IgD-negative memory B cell (primary cell): ENCODE results near the gene THRB. TPM values are rescaled to one million over a fixed set of nuclear protein-coding genes. Genes with fewer than 3 reads are reported as not detected.
A peak's percentile ranks its signal among the peaks of the same experiment; 100 is the strongest.

Experiments used
- H3K27ac Mint-ChIP-seq, 3 donors: one replicate each; pipeline ENCODE4 v1.8.0; 2020 to 2022; ENCODE audit warnings: mild to moderate bottlenecking in 3 of 3, mixed read lengths in 3 of 3, moderate library complexity in 1 of 3
- H3K27me3 Mint-ChIP-seq: one replicate; pipeline ENCODE4 v1.8.0; 2021; ENCODE audit warnings: mixed read lengths
- H3K36me3 Mint-ChIP-seq: one replicate; pipeline ENCODE4 v1.8.0; 2020; ENCODE audit warnings: mild to moderate bottlenecking, mixed read lengths
- H3K4me1 Mint-ChIP-seq, 3 donors: one replicate each; pipeline ENCODE4 v1.8.0; 2020 to 2022; ENCODE audit warnings: mixed read lengths in 3 of 3, mild to moderate bottlenecking in 1 of 3
- H3K4me3 Mint-ChIP-seq, 4 donors: one replicate each; pipeline ENCODE4 v1.8.0; 2020 to 2022; ENCODE audit warnings: mild to moderate bottlenecking in 4 of 4, mixed read lengths in 4 of 4, moderate library complexity in 3 of 4
- H3K9me3 Mint-ChIP-seq, 3 donors: one replicate each; pipeline ENCODE4 v1.8.0; 2020 to 2021; ENCODE audit warnings: mixed read lengths in 3 of 3, mild to moderate bottlenecking in 1 of 3
- polyA plus RNA-seq: library from polyadenylated mRNA; unstranded; fragments of 300-500 nt; fragmentation: Illumina TruSeq; gene quantifications from one replicate; pipeline ENCODE4 v1.2.3, GENCODE V29; 2021

The THRB gene
- polyA plus RNA-seq, 1 donor from 2014 or later = 0.38 TPM

- Mint-ChIP-seq H3K36me3 (no peaks in the 10 kb centered on the region), H3K4me1 (no peaks in the 10 kb centered on the region), H3K27ac (no peak overlapping the region), H3K27me3 (peaks cover 2% of the 10 kb centered on the region), H3K4me3 (no peak overlapping the region), H3K9me3 (no peaks in the 10 kb centered on the region)
Observed at GRCh38 chr3:24197809-24198208, 296.8 kb downstream of the THRB start.

GRCh38 chr3:24196526-24196925 is 298.1 kb downstream of the THRB start:
- Mint-ChIP-seq H3K36me3 (no peaks in the 10 kb centered on the region), H3K27ac (no peak overlapping the region), H3K4me1 (no peaks in the 10 kb centered on the region), H3K9me3 (no peaks in the 10 kb centered on the region), H3K27me3 (peaks cover 2% of the 10 kb centered on the region), H3K4me3 (no peak overlapping the region)

- Mint-ChIP-seq H3K4me1 (no peaks in the 10 kb centered on the region), H3K4me3 (no peak overlapping the region), H3K27ac (no peak overlapping the region), H3K27me3 (peaks cover 2% of the 10 kb centered on the region), H3K36me3 (no peaks in the 10 kb centered on the region), H3K9me3 (no peaks in the 10 kb centered on the region)
Observed at GRCh38 chr3:24195504-24196230, 299.0 kb downstream of the THRB start.

GRCh38 chr3:24192469-24193056 is 302.1 kb downstream of the THRB start:
- Mint-ChIP-seq H3K4me3 (no peak overlapping the region), H3K4me1 (no peaks in the 10 kb centered on the region), H3K36me3 (no peaks in the 10 kb centered on the region), H3K27ac (no peak overlapping the region), H3K9me3 (no peaks in the 10 kb centered on the region), H3K27me3 (no peaks in the 10 kb centered on the region)

GRCh38 chr3:24191801-24192403 is 302.7 kb downstream of the THRB start:
- H3K4me3 Mint-ChIP-seq = no peak overlapping the region
- no peak overlapping the region for H3K27ac Mint-ChIP-seq

GRCh38 chr3:24190256-24190655 is 304.4 kb downstream of the THRB start:
- no peaks in the 10 kb centered on the region for H3K36me3 Mint-ChIP-seq
- no peaks in the 10 kb centered on the region for H3K9me3 Mint-ChIP-seq
- H3K27ac Mint-ChIP-seq = no peak overlapping the region
- no peaks in the 10 kb centered on the region for H3K27me3 Mint-ChIP-seq
- no peak overlapping the region for H3K4me3 Mint-ChIP-seq
- peaks cover 0 to 4% (median 0%) of the 10 kb centered on the region in 3 donors for H3K4me1 Mint-ChIP-seq

More at GRCh38 chr3:24191801-24192403, 302.7 kb downstream of the THRB start:
- Mint-ChIP-seq H3K4me1 (no peaks in the 10 kb centered on the region), H3K9me3 (no peaks in the 10 kb centered on the region), H3K27me3 (no peaks in the 10 kb centered on the region), H3K36me3 (no peaks in the 10 kb centered on the region)

GRCh38 chr3:24185738-24186384 is 308.8 kb downstream of the THRB start:
- peak overlapping the region in 1 of 3 donors; percentile 67 for H3K27ac Mint-ChIP-seq
- H3K27me3 Mint-ChIP-seq = no peaks in the 10 kb centered on the region
- H3K4me1 Mint-ChIP-seq = peaks cover 0 to 4% (median 0%) of the 10 kb centered on the region in 3 donors
- no peaks in the 10 kb centered on the region for H3K9me3 Mint-ChIP-seq
- H3K36me3 Mint-ChIP-seq = no peaks in the 10 kb centered on the region
- no peak overlapping the region for H3K4me3 Mint-ChIP-seq

- H3K4me3 Mint-ChIP-seq = no peak overlapping the region
- no peaks in the 10 kb centered on the region for H3K36me3 Mint-ChIP-seq
- H3K9me3 Mint-ChIP-seq = no peaks in the 10 kb centered on the region
- H3K4me1 Mint-ChIP-seq = peaks cover 0 to 4% (median 0%) of the 10 kb centered on the region in 3 donors
- H3K27ac Mint-ChIP-seq = no peak overlapping the region
- no peaks in the 10 kb centered on the region for H3K27me3 Mint-ChIP-seq
Observed at GRCh38 chr3:24184528-24185176, 310.0 kb downstream of the THRB start.

- no peak overlapping the region for H3K4me3 Mint-ChIP-seq
- peaks cover 0 to 4% (median 0%) of the 10 kb centered on the region in 3 donors for H3K4me1 Mint-ChIP-seq
- H3K27ac Mint-ChIP-seq = no peak overlapping the region
- no peaks in the 10 kb centered on the region for H3K36me3 Mint-ChIP-seq
- no peaks in the 10 kb centered on the region for H3K9me3 Mint-ChIP-seq
- H3K27me3 Mint-ChIP-seq = no peaks in the 10 kb centered on the region
Observed at GRCh38 chr3:24182756-24183155, 311.9 kb downstream of the THRB start.

- Mint-ChIP-seq H3K9me3 (no peaks in the 10 kb centered on the region), H3K4me1 (peaks cover 0 to 3% (median 0%) of the 10 kb centered on the region in 3 donors), H3K27ac (no peak overlapping the region), H3K27me3 (no peaks in the 10 kb centered on the region), H3K4me3 (no peak overlapping the region), H3K36me3 (no peaks in the 10 kb centered on the region)
Observed at GRCh38 chr3:24181256-24181655, 313.4 kb downstream of the THRB start.

GRCh38 chr3:24180616-24181015 is 314.0 kb downstream of the THRB start:
- Mint-ChIP-seq H3K4me3 (no peak overlapping the region), H3K9me3 (no peaks in the 10 kb centered on the region), H3K4me1 (no peaks in the 10 kb centered on the region), H3K36me3 (no peaks in the 10 kb centered on the region), H3K27me3 (no peaks in the 10 kb centered on the region), H3K27ac (no peak overlapping the region)

GRCh38 chr3:24177201-24177600 is 317.4 kb downstream of the THRB start:
- Mint-ChIP-seq H3K4me1 (no peaks in the 10 kb centered on the region), H3K9me3 (no peaks in the 10 kb centered on the region), H3K27me3 (peaks cover 2% of the 10 kb centered on the region), H3K4me3 (no peak overlapping the region), H3K36me3 (no peaks in the 10 kb centered on the region), H3K27ac (no peak overlapping the region)

- Mint-ChIP-seq H3K36me3 (no peaks in the 10 kb centered on the region), H3K4me3 (no peak overlapping the region), H3K27ac (no peak overlapping the region), H3K4me1 (no peaks in the 10 kb centered on the region), H3K27me3 (peaks cover 2% of the 10 kb centered on the region), H3K9me3 (no peaks in the 10 kb centered on the region)
Observed at GRCh38 chr3:24174614-24175013, 320.0 kb downstream of the THRB start.

GRCh38 chr3:24168977-24169376 is 325.7 kb downstream of the THRB start:
- Mint-ChIP-seq H3K9me3 (no peaks in the 10 kb centered on the region), H3K4me1 (no peaks in the 10 kb centered on the region), H3K27ac (no peak overlapping the region), H3K27me3 (no peaks in the 10 kb centered on the region), H3K4me3 (no peak overlapping the region), H3K36me3 (no peaks in the 10 kb centered on the region)

- H3K4me3 Mint-ChIP-seq = no peak overlapping the region
- H3K9me3 Mint-ChIP-seq = no peaks in the 10 kb centered on the region
- no peaks in the 10 kb centered on the region for H3K4me1 Mint-ChIP-seq
- no peaks in the 10 kb centered on the region for H3K27me3 Mint-ChIP-seq
- H3K36me3 Mint-ChIP-seq = peaks cover 1% of the 10 kb centered on the region
- no peak overlapping the region for H3K27ac Mint-ChIP-seq
Observed at GRCh38 chr3:24167429-24167828, 327.2 kb downstream of the THRB start.
